Measurements from ENCODE around the gene PAX3.

DNA sequence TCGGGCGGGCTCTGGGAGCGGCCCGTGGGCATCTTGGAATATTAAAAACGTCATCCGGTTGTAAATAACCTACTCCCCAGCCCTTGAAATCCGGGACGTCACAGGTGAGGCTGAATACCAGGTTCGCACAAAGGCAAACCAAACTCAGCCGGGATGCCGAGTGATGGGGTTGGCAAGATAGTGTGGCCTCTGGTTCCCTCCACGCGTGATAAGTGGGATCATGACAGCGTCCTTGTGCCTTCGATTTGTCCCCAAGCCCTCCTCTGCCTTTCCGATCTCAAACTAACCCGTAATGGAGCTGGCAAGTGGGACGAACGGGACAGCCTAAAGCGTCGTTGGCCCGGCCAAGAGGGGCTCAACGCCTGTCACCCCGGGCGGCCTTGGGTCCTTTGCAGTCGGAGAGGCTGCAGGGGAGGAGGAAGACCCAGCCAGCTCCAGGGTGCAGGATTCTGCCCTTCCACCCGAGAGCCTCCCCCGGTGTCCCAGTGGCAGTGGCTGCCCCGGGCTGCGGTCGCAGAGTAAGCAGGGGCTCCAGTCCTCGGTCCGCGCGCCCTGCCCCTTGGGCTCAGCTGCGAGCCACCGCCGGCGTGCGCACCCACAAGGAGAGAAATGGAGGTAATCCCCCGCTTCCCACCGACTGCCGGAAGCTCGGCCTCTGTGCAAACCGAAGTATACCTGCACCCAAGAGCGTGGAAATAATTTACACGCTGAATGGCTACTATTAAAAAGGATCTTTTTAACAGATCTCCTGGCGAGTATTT is 13.4 kb upstream of the PAX3 start:
- TF ChIP-seq, protein P1, sequence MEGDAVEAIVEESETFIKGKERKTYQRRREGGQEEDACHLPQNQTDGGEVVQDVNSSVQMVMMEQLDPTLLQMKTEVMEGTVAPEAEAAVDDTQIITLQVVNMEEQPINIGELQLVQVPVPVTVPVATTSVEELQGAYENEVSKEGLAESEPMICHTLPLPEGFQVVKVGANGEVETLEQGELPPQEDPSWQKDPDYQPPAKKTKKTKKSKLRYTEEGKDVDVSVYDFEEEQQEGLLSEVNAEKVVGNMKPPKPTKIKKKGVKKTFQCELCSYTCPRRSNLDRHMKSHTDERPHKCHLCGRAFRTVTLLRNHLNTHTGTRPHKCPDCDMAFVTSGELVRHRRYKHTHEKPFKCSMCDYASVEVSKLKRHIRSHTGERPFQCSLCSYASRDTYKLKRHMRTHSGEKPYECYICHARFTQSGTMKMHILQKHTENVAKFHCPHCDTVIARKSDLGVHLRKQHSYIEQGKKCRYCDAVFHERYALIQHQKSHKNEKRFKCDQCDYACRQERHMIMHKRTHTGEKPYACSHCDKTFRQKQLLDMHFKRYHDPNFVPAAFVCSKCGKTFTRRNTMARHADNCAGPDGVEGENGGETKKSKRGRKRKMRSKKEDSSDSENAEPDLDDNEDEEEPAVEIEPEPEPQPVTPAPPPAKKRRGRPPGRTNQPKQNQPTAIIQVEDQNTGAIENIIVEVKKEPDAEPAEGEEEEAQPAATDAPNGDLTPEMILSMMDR (IDR thresholded peaks at IDR 0.05) = no peak
- TF ChIP-seq EZH2phosphoT487 (IDR thresholded peaks at IDR 0.05) (peak; percentile 69), EZH2 (IDR thresholded peaks at IDR 0.05) (peak; percentile 92)

Measured in neural progenitor cell (in vitro differentiated cells).